ENCODE measurements around the gene STEAP1. TPM values are rescaled to one million over a fixed set of nuclear protein-coding genes. Genes with fewer than 3 reads are reported as not detected.
"Not testable (repeated sequence)": the region's sequence is repeated elsewhere in the genome, so short reads cannot be mapped to it uniquely, and the experiment has no call there.

STEAP1 gene
- 10 to 100 TPM in 1 of 4 donors, 1 to 10 TPM in 3; 2.9 to 14.6 (median 8.8) TPM for total RNA-seq

DNA sequence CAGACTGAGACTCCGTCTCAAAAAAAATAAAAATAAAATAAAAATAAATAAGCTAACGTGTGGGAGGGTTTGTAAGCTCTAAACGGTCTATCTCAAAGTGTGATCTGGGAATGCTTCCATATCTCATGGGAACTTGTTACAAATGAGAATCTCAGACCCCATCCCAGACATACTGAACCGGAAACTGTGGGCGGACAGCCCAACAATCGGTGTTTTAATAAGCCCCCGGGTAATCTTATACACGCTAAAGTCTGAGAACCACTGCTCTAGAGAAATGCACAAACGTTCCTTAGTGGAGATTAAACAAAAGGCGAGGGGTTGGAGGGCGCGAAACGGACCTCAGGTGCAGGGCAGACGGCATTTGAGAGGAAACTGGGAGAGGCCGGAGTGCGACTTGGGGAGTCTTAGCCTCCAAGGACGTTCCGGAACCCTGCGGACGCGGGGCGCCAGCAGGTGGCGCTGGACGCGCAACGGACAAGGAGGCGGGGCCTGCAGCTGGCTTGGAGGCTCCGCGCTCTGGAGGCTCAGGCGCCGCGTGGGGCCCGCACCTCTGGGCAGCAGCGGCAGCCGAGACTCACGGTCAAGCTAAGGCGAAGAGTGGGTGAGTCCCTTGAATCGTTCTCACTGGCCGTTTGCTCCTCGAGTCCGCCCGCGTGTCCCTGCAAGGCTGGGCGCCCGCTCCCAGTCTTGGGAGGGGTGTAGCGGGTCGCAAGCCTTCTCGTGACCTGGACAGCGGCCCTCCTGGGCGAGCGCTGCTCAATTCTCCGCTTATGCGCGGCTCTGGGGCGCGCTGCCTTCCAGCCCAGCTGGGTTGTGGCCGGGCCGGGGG, at the start of gene STEAP1:
TSS of gene STEAP1 (plus strand) at position 527 of the 829 bp plus-strand sequence. CDS start 5,320 bp downstream, outside the sequence.
- WGBS: 8% methylated on average over 32 of the region's 58 CpGs
- Histone ChIP-seq H3K4me3 (peak within 1 kb of the TSS; percentile 59 to 72 (median 60)), H3K27ac (replicated peaks in 1 of 4) (peak within 1 kb of the TSS; percentile 72 to 81 (median 78)), H3K4me1 (peaks cover 5 to 11% (median 8%) of the 10 kb centered on the region in 4 donors)
- H3K9me3 ChIP-seq, H3K36me3 ChIP-seq, H3K27me3 ChIP-seq: not testable (repeated sequence)
- intact Hi-C loops (cut with DNase I): loop anchor here (2.0 to 5.0 kb wide), 2 partner anchors 109 to 273 kb away; no protein-coding TSS in a partner anchor
- DNase-seq (ENCODE audit: extremely low spot score): peak; percentile 95
- TF ChIP-seq POLR2AphosphoS5 (IDR thresholded peaks at IDR 0.05): peak; percentile 48 to 53
- TF ChIP-seq, protein P1, sequence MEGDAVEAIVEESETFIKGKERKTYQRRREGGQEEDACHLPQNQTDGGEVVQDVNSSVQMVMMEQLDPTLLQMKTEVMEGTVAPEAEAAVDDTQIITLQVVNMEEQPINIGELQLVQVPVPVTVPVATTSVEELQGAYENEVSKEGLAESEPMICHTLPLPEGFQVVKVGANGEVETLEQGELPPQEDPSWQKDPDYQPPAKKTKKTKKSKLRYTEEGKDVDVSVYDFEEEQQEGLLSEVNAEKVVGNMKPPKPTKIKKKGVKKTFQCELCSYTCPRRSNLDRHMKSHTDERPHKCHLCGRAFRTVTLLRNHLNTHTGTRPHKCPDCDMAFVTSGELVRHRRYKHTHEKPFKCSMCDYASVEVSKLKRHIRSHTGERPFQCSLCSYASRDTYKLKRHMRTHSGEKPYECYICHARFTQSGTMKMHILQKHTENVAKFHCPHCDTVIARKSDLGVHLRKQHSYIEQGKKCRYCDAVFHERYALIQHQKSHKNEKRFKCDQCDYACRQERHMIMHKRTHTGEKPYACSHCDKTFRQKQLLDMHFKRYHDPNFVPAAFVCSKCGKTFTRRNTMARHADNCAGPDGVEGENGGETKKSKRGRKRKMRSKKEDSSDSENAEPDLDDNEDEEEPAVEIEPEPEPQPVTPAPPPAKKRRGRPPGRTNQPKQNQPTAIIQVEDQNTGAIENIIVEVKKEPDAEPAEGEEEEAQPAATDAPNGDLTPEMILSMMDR (IDR thresholded peaks at IDR 0.05): peak; percentile 74 to 93 (median 88)

DNA sequence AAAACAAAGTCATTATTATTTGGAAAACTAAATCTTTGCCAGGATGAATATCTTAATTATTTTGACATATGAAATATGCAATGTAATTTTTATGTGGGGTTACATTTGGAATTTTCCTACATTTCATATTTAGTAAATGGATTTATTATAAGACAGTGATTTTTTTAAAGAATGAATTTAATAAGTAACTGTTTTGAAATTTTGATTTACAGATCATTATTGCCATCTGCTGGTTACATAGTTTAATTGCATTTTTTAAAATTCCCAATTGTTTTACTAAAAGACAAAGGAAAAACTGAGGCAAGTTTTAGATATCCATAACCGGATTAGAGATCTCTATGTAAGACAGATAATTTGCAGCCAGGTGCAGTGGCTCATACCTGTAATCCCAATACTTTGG, 39.3 kb upstream of the STEAP1 start:
- H3K4me3 ChIP-seq; H3K36me3 ChIP-seq; H3K9me3 ChIP-seq; DNase-seq (ENCODE audit: extremely low spot score); intact Hi-C loops (cut with DNase I); H3K27ac ChIP-seq (replicated peaks in 1 of 4): not testable (repeated sequence)
- TF ChIP-seq, protein P1 (IDR thresholded peaks at IDR 0.05): peak in 1 of 3 experiments; percentile 31
- Histone ChIP-seq H3K27me3 (peaks cover 0 to 16% (median 0%) of the 10 kb centered on the region in 4 donors), H3K4me1 (peaks cover 0 to 19% (median 18%) of the 10 kb centered on the region in 4 donors)
- WGBS: 44% methylated on average over 1 of the region's 1 CpG

DNA sequence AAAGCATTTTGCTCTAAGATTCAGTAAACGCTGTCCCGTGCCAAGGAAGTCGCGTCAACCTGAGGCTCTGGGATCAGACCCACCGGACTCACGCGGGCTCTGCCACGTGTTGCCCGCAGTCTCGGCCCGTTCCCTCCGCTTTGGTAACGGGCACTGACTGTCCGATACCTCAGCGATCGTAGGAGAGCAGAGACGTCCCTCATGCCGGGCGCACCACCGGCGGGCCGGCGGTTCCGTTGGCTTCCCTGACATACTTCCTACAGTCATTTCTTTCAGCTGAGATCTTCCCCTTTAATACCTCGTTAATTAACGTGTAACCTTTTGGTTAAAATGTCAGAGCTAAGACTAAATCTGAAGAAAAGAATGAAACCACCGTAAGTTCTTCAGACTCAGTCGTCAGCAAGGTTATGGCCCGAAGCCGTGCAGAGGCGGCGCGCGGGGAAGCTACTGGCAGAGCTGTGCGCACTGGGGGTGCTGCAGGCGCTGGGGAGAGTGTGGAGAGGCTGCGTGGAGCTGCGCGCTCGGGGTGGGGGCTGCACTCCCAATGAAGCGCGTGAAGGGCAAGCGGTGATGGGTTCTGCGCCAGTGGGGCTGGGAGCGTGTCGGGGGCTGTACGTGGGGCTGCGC, 35.6 kb upstream of the STEAP1 start:
- H3K27ac ChIP-seq (replicated peaks in 1 of 4); H3K9me3 ChIP-seq; H3K36me3 ChIP-seq; DNase-seq (ENCODE audit: extremely low spot score); intact Hi-C loops (cut with DNase I): not testable (repeated sequence)
- Histone ChIP-seq H3K27me3 (peaks cover 0 to 16% (median 0%) of the 10 kb centered on the region in 4 donors), H3K4me1 (peaks cover 0 to 21% (median 19%) of the 10 kb centered on the region in 4 donors), H3K4me3 (peak overlapping the region; percentile 52 to 58 (median 55))
- WGBS: 0% methylated on average over 6 of the region's 48 CpGs

DNA sequence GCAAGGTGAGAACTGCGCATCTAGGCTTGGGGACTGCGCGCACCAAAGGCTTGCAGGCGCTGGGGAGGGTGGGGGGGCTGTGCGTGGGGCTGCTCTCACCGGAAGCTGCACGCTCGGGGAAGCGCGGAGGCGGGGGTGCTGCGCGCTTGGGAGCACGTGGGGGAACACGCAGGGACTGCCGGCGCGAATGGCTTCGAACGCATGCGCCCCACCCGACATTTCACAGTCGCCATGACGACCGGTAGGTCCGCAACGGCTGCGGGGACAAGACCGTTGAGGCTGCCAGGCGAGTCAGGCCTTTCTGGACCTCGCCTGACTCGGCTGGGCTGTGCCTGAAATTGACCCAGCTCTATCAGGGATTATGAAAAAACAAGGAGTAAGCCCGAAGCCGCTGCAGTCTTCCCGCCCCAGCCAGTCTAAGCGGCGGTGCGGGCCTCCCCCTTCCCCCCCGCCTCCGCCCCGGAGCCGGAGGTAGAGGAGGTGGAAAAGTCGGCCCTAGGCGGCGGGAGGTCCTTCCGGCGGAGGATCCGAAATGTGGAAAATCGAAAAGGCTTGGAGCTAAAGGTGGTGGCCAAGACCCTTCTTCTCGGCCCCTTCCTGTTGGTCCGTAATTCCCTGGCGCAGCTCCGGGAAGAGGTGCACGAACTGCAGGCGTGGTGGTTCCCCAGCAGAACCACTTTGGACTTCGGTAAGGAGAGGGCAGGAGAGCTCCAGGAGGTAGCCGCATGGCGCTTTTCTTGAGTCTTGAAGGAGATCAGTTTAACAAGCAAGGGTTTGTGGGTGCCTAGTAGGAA, 34.9 kb upstream of the STEAP1 start:
- peaks cover 0 to 21% (median 19%) of the 10 kb centered on the region in 4 donors for H3K4me1 ChIP-seq
- intact Hi-C loops (cut with DNase I): no loop called here
- 4% methylated on average over 28 of the region's 58 CpGs for WGBS
- no peak overlapping the region for H3K27ac ChIP-seq (replicated peaks in 1 of 4)
- H3K4me3 ChIP-seq: peak overlapping the region; percentile 52 to 58 (median 55)
- H3K27me3 ChIP-seq: peaks cover 0 to 16% (median 0%) of the 10 kb centered on the region in 4 donors
- no peak for TF ChIP-seq EP300 (IDR thresholded peaks at IDR 0.05)
- TF ChIP-seq POLR2AphosphoS5 (IDR thresholded peaks at IDR 0.05): no peak
- TF ChIP-seq POLR2A (IDR thresholded peaks at IDR 0.05; ENCODE audit: low read depth): no peak
- TF ChIP-seq, protein P1 (IDR thresholded peaks at IDR 0.05): no peak
- no peaks in the 10 kb centered on the region for H3K36me3 ChIP-seq
- no peaks in the 10 kb centered on the region for H3K9me3 ChIP-seq
- no peak for DNase-seq (ENCODE audit: extremely low spot score)

DNA sequence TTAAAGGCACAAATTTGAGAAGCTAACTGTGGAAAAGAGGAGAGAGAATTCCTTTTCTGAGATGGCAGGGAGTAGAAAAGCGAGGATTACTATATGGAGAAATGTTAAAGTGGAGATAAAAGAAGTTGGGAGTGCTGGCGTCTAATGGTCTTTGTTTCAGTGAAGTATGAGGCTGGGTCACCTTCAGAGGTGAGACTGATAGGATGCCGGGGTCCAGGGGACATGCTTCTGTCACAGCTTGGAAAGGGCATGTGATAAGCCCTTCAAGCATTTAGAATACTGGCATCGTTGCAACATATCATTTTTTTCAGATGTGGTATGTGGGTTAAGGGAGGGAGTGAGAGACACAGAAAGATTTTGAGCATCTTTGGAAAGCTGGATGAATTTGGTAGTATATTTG, 34.1 kb upstream of the STEAP1 start:
- WGBS: 72% methylated on average over 4 of the region's 4 CpGs
- DNase-seq (ENCODE audit: extremely low spot score); H3K36me3 ChIP-seq; H3K27ac ChIP-seq (replicated peaks in 1 of 4); intact Hi-C loops (cut with DNase I); H3K9me3 ChIP-seq: not testable (repeated sequence)
- Histone ChIP-seq H3K4me3 (peak overlapping the region in 2 of 4 donors; percentile 54 to 56), H3K4me1 (peaks cover 0 to 21% (median 19%) of the 10 kb centered on the region in 4 donors), H3K27me3 (peaks cover 0 to 16% (median 0%) of the 10 kb centered on the region in 4 donors)

DNA sequence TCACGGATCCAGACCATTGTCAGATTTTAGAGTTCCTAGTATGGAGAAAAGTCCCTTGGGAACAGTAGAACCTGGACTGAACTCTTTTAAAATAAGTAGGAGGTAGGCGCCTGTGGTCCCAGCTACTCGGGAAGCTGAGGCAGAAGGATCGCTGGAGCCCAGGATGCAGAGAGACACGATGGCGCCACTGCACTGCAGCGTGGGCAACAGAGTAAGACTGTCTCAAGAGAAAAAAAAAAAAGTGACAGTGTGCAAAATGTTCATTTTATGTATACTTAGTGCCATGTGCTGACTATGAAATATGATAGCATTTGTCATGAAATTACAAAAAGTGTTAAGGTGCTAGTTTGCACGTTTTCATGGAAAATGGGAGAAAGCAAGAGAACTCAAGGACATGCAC, 22.5 kb upstream of the STEAP1 start:
- H3K4me1 ChIP-seq; H3K36me3 ChIP-seq; intact Hi-C loops (cut with DNase I); H3K27me3 ChIP-seq; H3K27ac ChIP-seq (replicated peaks in 1 of 4); DNase-seq (ENCODE audit: extremely low spot score); H3K4me3 ChIP-seq; H3K9me3 ChIP-seq: not testable (repeated sequence)
- 91% methylated on average over 8 of the region's 8 CpGs for WGBS

DNA sequence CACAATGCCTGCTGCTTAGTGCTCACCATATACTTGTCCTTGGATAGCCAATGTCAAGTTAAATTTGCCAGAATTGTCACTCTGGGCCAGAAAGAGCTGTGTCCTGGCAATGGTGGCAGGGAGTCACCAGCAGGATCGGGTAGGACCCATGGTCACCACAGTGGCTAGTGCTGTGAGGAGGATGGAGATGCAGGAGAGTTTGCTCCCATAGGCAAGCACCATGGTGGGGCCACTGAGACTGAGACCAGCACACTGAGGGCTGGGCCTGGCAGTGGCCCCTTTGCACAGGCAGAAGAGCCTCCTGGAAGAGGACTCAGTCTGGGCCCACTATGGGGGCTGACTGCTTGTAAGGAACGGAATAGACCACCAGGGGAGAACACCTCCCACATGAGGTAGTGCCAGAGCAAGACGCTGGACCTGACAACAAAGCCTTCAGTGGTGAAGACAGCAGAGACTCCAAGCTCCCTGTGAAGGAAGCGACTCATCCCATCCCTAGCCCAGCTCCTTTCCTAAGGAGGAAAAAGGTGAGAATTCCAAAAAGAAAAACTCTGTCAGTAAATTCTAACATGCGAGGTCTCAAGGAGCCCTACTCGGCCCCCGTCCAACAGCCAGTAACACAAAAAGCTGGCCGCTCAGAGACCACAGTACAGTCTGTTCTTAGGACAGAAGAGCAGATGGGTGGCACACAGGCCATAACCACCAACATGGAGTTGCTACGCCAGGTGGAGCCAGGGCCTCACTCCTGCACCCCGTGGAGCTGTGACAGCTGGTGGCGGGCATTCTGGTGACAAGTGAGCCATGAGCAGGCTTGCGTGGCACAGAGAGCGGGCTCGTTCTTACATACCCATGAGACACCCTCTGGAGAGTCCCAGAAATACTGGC, 6.9 kb upstream of the STEAP1 start:
- H3K4me3 ChIP-seq; H3K27me3 ChIP-seq; H3K27ac ChIP-seq (replicated peaks in 1 of 4); DNase-seq (ENCODE audit: extremely low spot score); H3K9me3 ChIP-seq; H3K4me1 ChIP-seq; H3K36me3 ChIP-seq; intact Hi-C loops (cut with DNase I): not testable (repeated sequence)
- WGBS: 66% methylated on average over 6 of the region's 14 CpGs
